Liver (tissue), 3 donors: ENCODE data around the gene ENG.

Experiments used
- EGR1 ChIP-seq, 2 donors: IDR thresholded peaks; 2 replicates each; pipeline ENCODE4 v1.6.1; 2016 to 2018; ENCODE audit warnings: antibody characterized with exemption in 2 of 2, low read depth in 2 of 2
- GABPA ChIP-seq, 2 donors: IDR thresholded peaks in 1 of 2; conservative IDR thresholded peaks in 1 of 2; 2 replicates each; pipeline ENCODE4 v1.6.1; 2016; ENCODE audit warnings: antibody characterized with exemption in 2 of 2, mild to moderate bottlenecking in 1 of 2, moderate library complexity in 1 of 2
- HNF4G ChIP-seq: IDR thresholded peaks from 2 replicates; pipeline ENCODE4 v1.6.1; 2016; ENCODE audit warnings: antibody characterized with exemption
- JUND ChIP-seq, 2 donors: IDR thresholded peaks; 2 replicates each; pipeline ENCODE4 v1.6.1; 2016; ENCODE audit warnings: antibody characterized with exemption in 2 of 2
- RAD21 ChIP-seq, 2 donors: IDR thresholded peaks; 2 replicates each; pipeline ENCODE4 v1.6.1; 2016; ENCODE audit warnings: antibody characterized with exemption in 2 of 2, mild to moderate bottlenecking in 2 of 2
- SP1 ChIP-seq: IDR thresholded peaks from 2 replicates; pipeline ENCODE4 v1.6.1; 2018; ENCODE audit warnings: antibody characterized with exemption, mild to moderate bottlenecking
- TAF1 ChIP-seq: conservative IDR thresholded peaks from 2 replicates; pipeline ENCODE4 v1.6.1; 2016; ENCODE audit warnings: antibody characterized with exemption, mild to moderate bottlenecking
- TF ChIP-seq, protein P1 (sequence below): fragments of 150-350 bp; IDR thresholded peaks from 2 replicates; pipeline ENCODE4 v1.5.1; 2017; ENCODE audit warnings: improper control_type of control experiment, low read depth, low read length; ENCODE audit not compliant: missing input control
- TF ChIP-seq, protein P2 (sequence below): IDR thresholded peaks from 2 replicates; pipeline ENCODE4 v1.6.1; 2016; ENCODE audit warnings: antibody characterized with exemption, mild to moderate bottlenecking
- donor health status: healthy.
- donor health status: healthy.

DNA sequence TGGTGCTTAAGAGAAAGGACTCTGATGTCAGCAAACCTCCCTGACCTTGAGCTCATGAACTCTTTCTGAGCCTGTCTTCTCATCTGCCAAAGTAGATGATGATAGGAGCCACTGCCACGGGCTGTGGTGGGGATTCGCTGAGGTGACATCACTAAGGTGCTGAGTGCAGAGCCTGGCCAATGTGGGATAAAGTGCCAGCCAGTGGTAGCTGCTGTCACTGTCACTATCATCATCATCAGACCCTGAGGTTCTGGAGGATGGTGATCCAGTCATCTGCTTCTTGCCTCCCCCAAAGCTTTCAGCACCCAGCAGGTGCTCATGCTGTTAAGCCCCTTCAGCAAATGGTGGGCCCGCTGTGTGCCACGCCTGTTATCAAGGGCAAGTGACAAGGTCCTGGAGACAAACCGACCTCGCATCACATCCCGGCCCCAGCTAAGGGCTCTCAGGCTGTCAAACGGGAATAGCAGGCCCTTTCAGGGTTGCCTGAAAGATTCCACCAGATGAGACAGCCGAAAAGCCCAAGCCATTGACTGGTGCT lies 45.4 kb downstream of the ENG start:
- TF ChIP-seq, protein P1, sequence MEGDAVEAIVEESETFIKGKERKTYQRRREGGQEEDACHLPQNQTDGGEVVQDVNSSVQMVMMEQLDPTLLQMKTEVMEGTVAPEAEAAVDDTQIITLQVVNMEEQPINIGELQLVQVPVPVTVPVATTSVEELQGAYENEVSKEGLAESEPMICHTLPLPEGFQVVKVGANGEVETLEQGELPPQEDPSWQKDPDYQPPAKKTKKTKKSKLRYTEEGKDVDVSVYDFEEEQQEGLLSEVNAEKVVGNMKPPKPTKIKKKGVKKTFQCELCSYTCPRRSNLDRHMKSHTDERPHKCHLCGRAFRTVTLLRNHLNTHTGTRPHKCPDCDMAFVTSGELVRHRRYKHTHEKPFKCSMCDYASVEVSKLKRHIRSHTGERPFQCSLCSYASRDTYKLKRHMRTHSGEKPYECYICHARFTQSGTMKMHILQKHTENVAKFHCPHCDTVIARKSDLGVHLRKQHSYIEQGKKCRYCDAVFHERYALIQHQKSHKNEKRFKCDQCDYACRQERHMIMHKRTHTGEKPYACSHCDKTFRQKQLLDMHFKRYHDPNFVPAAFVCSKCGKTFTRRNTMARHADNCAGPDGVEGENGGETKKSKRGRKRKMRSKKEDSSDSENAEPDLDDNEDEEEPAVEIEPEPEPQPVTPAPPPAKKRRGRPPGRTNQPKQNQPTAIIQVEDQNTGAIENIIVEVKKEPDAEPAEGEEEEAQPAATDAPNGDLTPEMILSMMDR = no peak
- TF ChIP-seq, protein P2, sequence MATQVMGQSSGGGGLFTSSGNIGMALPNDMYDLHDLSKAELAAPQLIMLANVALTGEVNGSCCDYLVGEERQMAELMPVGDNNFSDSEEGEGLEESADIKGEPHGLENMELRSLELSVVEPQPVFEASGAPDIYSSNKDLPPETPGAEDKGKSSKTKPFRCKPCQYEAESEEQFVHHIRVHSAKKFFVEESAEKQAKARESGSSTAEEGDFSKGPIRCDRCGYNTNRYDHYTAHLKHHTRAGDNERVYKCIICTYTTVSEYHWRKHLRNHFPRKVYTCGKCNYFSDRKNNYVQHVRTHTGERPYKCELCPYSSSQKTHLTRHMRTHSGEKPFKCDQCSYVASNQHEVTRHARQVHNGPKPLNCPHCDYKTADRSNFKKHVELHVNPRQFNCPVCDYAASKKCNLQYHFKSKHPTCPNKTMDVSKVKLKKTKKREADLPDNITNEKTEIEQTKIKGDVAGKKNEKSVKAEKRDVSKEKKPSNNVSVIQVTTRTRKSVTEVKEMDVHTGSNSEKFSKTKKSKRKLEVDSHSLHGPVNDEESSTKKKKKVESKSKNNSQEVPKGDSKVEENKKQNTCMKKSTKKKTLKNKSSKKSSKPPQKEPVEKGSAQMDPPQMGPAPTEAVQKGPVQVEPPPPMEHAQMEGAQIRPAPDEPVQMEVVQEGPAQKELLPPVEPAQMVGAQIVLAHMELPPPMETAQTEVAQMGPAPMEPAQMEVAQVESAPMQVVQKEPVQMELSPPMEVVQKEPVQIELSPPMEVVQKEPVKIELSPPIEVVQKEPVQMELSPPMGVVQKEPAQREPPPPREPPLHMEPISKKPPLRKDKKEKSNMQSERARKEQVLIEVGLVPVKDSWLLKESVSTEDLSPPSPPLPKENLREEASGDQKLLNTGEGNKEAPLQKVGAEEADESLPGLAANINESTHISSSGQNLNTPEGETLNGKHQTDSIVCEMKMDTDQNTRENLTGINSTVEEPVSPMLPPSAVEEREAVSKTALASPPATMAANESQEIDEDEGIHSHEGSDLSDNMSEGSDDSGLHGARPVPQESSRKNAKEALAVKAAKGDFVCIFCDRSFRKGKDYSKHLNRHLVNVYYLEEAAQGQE = no peak
- TF ChIP-seq JUND (IDR thresholded peaks at IDR 0.05) (no peak), SP1 (no peak), GABPA (IDR thresholded peaks at IDR 0.05 in 1 of 2, conservative IDR thresholded peaks at IDR 0.05 in 1 of 2) (no peak), RAD21 (IDR thresholded peaks at IDR 0.05) (no peak), HNF4G (no peak), TAF1 (no peak), EGR1 (IDR thresholded peaks at IDR 0.05; ENCODE audit: low read depth in 2 of 2) (no peak)
